Keratinocyte (primary cell): Measurements from ENCODE around the gene VPS18. TPM values are rescaled to one million over a fixed set of nuclear protein-coding genes. Genes with fewer than 3 reads are reported as not detected.

Source experiments
- DNase-seq: peaks from one replicate; pipeline ENCODE4 v3.0.0-alpha.2; 2011; ENCODE audit warnings: low read depth, missing footprints, low spot score
- FAIRE-seq: peaks from 2 replicates; lab custom pipeline; 2011; peaks lifted over from hg19 to GRCh38; lab: Jason Lieb, UNC
- H2AFZ ChIP-seq: 2 replicates; pipeline ENCODE4 v1.6.0; 2012; ENCODE audit warnings: low read length, control low read depth, inconsistent platforms; ENCODE audit not compliant: control insufficient read depth
- H3K27ac ChIP-seq: 2 replicates; pipeline ENCODE4 v1.5.1; 2011; ENCODE audit warnings: low read length; ENCODE audit not compliant: control insufficient read depth, insufficient read depth
- H3K27me3 ChIP-seq: 3 replicates; pipeline ENCODE4 v1.6.0; 2011; ENCODE audit warnings: low read length; ENCODE audit not compliant: control insufficient read depth, insufficient read depth; ENCODE audit errors: extremely low read depth
- H3K36me3 ChIP-seq, 2 experiments: 2 replicates in 1 of 2; 3 replicates in 1 of 2; pipeline ENCODE4 v1.5.1; 2011; ENCODE audit warnings: low read length in 2 of 2, mild to moderate bottlenecking in 1 of 2; ENCODE audit not compliant: control insufficient read depth in 2 of 2, insufficient read depth in 2 of 2; ENCODE audit errors: extremely low read depth in 1 of 2
- H3K4me1 ChIP-seq: 3 replicates; pipeline ENCODE4 v1.5.1; 2011; ENCODE audit warnings: low read length; ENCODE audit not compliant: control insufficient read depth, insufficient read depth; ENCODE audit errors: extremely low read depth
- H3K4me2 ChIP-seq: 3 replicates; pipeline ENCODE4 v1.6.0; 2011; ENCODE audit warnings: low read depth, low read length; ENCODE audit not compliant: control insufficient read depth, insufficient read depth; ENCODE audit errors: extremely low read depth
- H3K4me3 ChIP-seq, 3 experiments: fragments of 200-600 bp in 1 of 3; sonication (generic) in 1 of 3; 2 replicates in 2 of 3; 3 replicates in 1 of 3; pipeline ENCODE4 v1.5.1; 2011 to 2016; ENCODE audit warnings: low read length in 3 of 3, mild to moderate bottlenecking in 3 of 3, control low read depth in 2 of 3, inconsistent platforms in 1 of 3, low read depth in 1 of 3, mixed read lengths in 1 of 3, mixed run types in 1 of 3, moderate library complexity in 1 of 3; ENCODE audit not compliant: control insufficient read depth in 2 of 3, insufficient read depth in 2 of 3; ENCODE audit errors: extremely low read depth in 1 of 3
- H3K79me2 ChIP-seq: 2 replicates; pipeline ENCODE4 v1.6.0; 2012; ENCODE audit warnings: low read length; ENCODE audit not compliant: control insufficient read depth, insufficient read depth
- H3K9ac ChIP-seq: 3 replicates; pipeline ENCODE4 v1.6.0; 2011; ENCODE audit warnings: low read length; ENCODE audit not compliant: control insufficient read depth, insufficient read depth; ENCODE audit errors: extremely low read depth
- H3K9me1 ChIP-seq: 3 replicates; pipeline ENCODE4 v1.6.0; 2011; ENCODE audit warnings: low read length; ENCODE audit not compliant: control insufficient read depth, insufficient read depth; ENCODE audit errors: extremely low read depth
- H3K9me3 ChIP-seq: 2 replicates; pipeline ENCODE4 v1.5.1; 2012; ENCODE audit warnings: low read depth, low read length; ENCODE audit not compliant: control insufficient read depth
- H4K20me1 ChIP-seq: 3 replicates; pipeline ENCODE4 v1.6.0; 2011; ENCODE audit warnings: low read length; ENCODE audit not compliant: control insufficient read depth, insufficient read depth; ENCODE audit errors: extremely low read depth
- CTCF ChIP-seq, 3 experiments: IDR thresholded peaks in 1 of 3; conservative IDR thresholded peaks in 1 of 3; optimal IDR thresholded peaks in 1 of 3; 2 replicates in 2 of 3; 3 replicates in 1 of 3; pipeline versions ENCODE3 to v1.5.1; 2011; ENCODE audit warnings: low read length in 3 of 3, mild to moderate bottlenecking in 3 of 3, moderate library complexity in 2 of 3, control low read depth in 1 of 3, inconsistent platforms in 1 of 3; ENCODE audit not compliant: insufficient read depth in 2 of 3; ENCODE audit errors: extremely low read depth in 1 of 3
- EZH2 ChIP-seq: IDR thresholded peaks from one replicate; pipeline ENCODE4 v1.6.1; 2012; ENCODE audit warnings: inconsistent platforms, mild to moderate bottlenecking, low read length, moderate library complexity
- dilution Hi-C: fragments of 300-500 bp; cut with MboI; formaldehyde crosslinking; loops from one replicate; pipeline ENCODE4 v1.7.0; 2020; ENCODE audit warnings: low sequenced_read_pairs; ENCODE audit not compliant: extremely low pct_ligation_motif_present
- polyA plus RNA-seq, 5 experiments: library from polyadenylated mRNA; depleted of rRNA in 3 of 5; stranded (reverse) in 3 of 5; stranded (forward) in 1 of 5; unstranded in 1 of 5; fragments of >200 nt; gene quantifications; 1 replicate in 1 of 5; 2 replicates in 3 of 5; 3 replicates in 1 of 5; pipeline versions ENCODE4 v1.2.1 to v1.2.3, GENCODE V29; 2011 to 2012; ENCODE audit warnings: missing spikeins in 2 of 5, low read depth in 1 of 5, low replicate concordance in 1 of 5

The VPS18 gene
- polyA plus RNA-seq, 1 donor (not counting 4 experiments of a cell fraction or from before 2014, with no cell fraction given) = 11.6 TPM

GRCh38 chr15:40914486-40914885 lies 20.2 kb downstream of the VPS18 start:
- no peak overlapping the region for H3K4me2 ChIP-seq
- H3K9ac ChIP-seq = no peak overlapping the region
- no peak overlapping the region for H3K4me3 ChIP-seq
- peaks cover 11% of the 10 kb centered on the region for H3K27me3 ChIP-seq
- no peaks in the 10 kb centered on the region for H4K20me1 ChIP-seq
- FAIRE-seq = no peak
- no peak overlapping the region for H2AFZ ChIP-seq
- no peak for DNase-seq
- dilution Hi-C loops = loop anchor here (25.0 kb wide), 1 partner anchor 98 kb away; no protein-coding TSS in a partner anchor
- H3K9me3 ChIP-seq = no peaks in the 10 kb centered on the region
- H3K79me2 ChIP-seq = no peaks in the 10 kb centered on the region
- H3K4me1 ChIP-seq = no peaks in the 10 kb centered on the region
- H3K27ac ChIP-seq = no peak overlapping the region
- H3K9me1 ChIP-seq = no peaks in the 10 kb centered on the region
- TF ChIP-seq CTCF (optimal IDR thresholded peaks at IDR 0.05 in 1 of 3, IDR thresholded peaks at IDR 0.05 in 1 of 3, conservative IDR thresholded peaks at IDR 0.05 in 1 of 3; ENCODE audit: extremely low read depth in 1 of 3, insufficient read depth in 2 of 3, low read length in 3 of 3) = no peak
- TF ChIP-seq EZH2 = no peak
- no peaks in the 10 kb centered on the region for H3K36me3 ChIP-seq

- H2AFZ ChIP-seq = no peak overlapping the region
- H3K9me1 ChIP-seq = no peaks in the 10 kb centered on the region
- dilution Hi-C loops = loop anchor here (25.0 kb wide), 1 partner anchor 97 kb away; no protein-coding TSS in a partner anchor
- no peak overlapping the region for H3K4me2 ChIP-seq
- FAIRE-seq (no peak), DNase-seq (no peak)
- no peaks in the 10 kb centered on the region for H3K9me3 ChIP-seq
- H3K27ac ChIP-seq = no peak overlapping the region
- H3K4me1 ChIP-seq = no peaks in the 10 kb centered on the region
- no peak overlapping the region for H3K9ac ChIP-seq
- H3K27me3 ChIP-seq = peaks cover 14% of the 10 kb centered on the region
- no peaks in the 10 kb centered on the region for H3K36me3 ChIP-seq
- TF ChIP-seq CTCF (optimal IDR thresholded peaks at IDR 0.05 in 1 of 3, IDR thresholded peaks at IDR 0.05 in 1 of 3, conservative IDR thresholded peaks at IDR 0.05 in 1 of 3; ENCODE audit: extremely low read depth in 1 of 3, insufficient read depth in 2 of 3, low read length in 3 of 3) (no peak), EZH2 (no peak)
- no peak overlapping the region for H3K4me3 ChIP-seq
- H3K79me2 ChIP-seq = no peaks in the 10 kb centered on the region
- no peaks in the 10 kb centered on the region for H4K20me1 ChIP-seq
These were observed 20.9 kb downstream of the VPS18 start for GRCh38 chr15:40915116-40915661.
